Measurements from ENCODE around the gene TEX10. TPM values are rescaled to one million over a fixed set of nuclear protein-coding genes. Genes with fewer than 3 reads are reported as not detected.
"Not testable (repeated sequence)": the region's sequence is repeated elsewhere in the genome, so short reads cannot be mapped to it uniquely, and the experiment has no call there.

Gene TEX10
- total and polyA plus RNA-seq, 5 experiments from 2014 or later: 9.6 to 27.7 (median 15.6) TPM

DNA sequence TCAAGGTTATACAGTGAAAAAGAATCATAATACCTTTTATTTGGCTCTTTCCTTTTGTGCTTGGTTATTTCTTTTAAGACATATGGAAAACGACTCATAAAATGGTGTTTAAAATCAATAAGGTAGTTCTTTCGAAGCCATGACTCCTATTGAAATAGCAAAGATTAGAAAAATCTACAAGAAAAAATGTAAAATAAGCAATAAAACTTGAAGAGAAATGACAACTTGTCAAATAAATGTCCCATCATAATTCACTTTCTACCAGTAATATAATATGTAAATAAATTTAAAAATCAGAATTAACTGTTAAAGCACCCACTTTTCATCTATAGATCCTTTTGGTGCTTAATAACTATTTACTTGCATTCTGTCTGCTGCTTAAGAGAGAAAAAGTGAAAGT lies 12.5 kb downstream of the TEX10 start:
- no peak overlapping the region for H3K27ac Mint-ChIP-seq
- POLR2A ChIA-PET: no interaction called here

GRCh38 chr9:100338736-100339135 lies 14.0 kb downstream of the TEX10 start:
- H3K9me3 Mint-ChIP-seq, H3K4me3 Mint-ChIP-seq, DNase-seq, POLR2A ChIA-PET, H3K27ac Mint-ChIP-seq, ATAC-seq, H3K27me3 Mint-ChIP-seq: not testable (repeated sequence)
- peaks cover 10 to 74% (median 19%) of the 10 kb centered on the region in 3 donors for H3K36me3 Mint-ChIP-seq
- peaks cover 19 to 58% (median 33%) of the 10 kb centered on the region in 4 donors for H3K4me1 Mint-ChIP-seq

More for the DNA sequence above, 12.5 kb downstream of the TEX10 start:
- Mint-ChIP-seq H3K4me3 (no peak overlapping the region), H3K9me3 (no peaks in the 10 kb centered on the region), H3K27me3 (no peaks in the 10 kb centered on the region), H3K36me3 (peaks cover 10 to 70% (median 18%) of the 10 kb centered on the region in 3 donors), H3K4me1 (peaks cover 22 to 56% (median 38%) of the 10 kb centered on the region in 4 donors)
- ATAC-seq (no peak), DNase-seq (no peak)

DNA sequence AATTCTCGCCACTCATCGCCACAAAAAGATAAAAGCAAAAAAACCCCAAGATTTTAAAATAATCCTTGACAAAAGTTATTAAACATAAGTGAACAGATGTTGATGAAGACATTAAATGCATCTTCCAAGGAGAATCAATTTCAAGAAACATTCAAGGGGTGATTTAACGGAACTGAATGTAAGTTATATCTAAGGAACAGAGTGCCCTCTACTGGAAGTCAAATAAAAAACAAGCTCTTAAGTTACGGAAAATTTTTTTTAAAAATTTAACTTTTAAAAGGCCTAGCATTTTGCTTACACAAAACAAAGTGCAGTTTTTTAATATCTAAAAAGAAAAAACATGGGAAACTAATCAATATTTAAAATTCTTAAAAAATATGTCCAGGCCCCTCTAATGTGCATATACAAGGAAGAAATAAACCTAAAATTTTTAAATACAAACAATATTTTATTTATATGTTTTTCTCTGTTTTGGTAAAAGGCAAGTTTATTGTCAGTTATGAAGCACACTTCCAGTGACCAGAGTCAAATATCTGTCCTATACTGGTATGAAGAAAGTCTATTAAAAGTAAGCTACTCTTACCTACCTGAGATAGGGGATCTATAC lies 28.0 kb downstream of the TEX10 start:
- Mint-ChIP-seq H3K4me3 (no peak overlapping the region), H3K9me3 (no peaks in the 10 kb centered on the region), H3K36me3 (peaks cover 0 to 74% (median 18%) of the 10 kb centered on the region in 3 donors), H3K27me3 (no peaks in the 10 kb centered on the region), H3K27ac (peak overlapping the region in 1 of 10 donors; percentile 26), H3K4me1 (peaks cover 3 to 23% (median 11%) of the 10 kb centered on the region in 4 donors)
- DNase-seq (peak in 3 of 10 donors; percentile 22 to 48 (median 45)), ATAC-seq (no peak)
- POLR2A ChIA-PET: interaction anchor here (0.7 kb wide), 1 partner anchor 102 kb away, joined by 3 read pairs; the partner anchor contains the start of gene MSANTD3

DNA sequence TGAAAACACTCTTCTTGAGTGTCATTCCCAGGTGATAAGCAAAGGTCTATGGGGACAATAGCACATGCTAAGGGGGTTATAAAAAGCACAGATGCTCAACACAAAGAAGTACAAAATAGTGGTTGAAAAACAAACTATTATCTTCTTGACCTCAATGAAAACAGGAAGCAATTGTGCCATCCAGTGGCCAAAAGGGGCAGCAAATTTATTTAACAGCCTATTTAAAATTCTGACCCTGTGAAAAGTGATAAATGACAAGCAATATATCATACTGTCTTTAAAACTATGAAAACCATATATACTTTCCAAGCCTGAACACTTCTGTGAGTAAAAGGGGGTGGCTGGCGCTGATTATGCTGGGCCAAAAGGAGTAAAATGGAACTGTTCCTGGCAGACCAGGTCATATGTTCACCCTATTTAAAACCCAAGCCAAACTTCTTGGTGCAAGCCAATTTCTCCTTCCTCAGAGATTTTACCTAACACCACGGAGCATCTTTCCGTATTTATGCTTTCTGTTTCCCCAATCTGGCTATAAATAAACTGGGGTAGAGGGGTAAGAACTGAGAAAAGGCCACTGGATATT lies 29.7 kb downstream of the TEX10 start:
- H3K4me3 Mint-ChIP-seq: no peak overlapping the region
- ATAC-seq: no peak
- H3K9me3 Mint-ChIP-seq: no peaks in the 10 kb centered on the region
- peaks cover 2 to 71% (median 23%) of the 10 kb centered on the region in 3 donors for H3K36me3 Mint-ChIP-seq
- peak overlapping the region in 2 of 10 donors; percentile 27 to 37 for H3K27ac Mint-ChIP-seq
- no peaks in the 10 kb centered on the region for H3K27me3 Mint-ChIP-seq
- H3K4me1 Mint-ChIP-seq: peaks cover 5 to 24% (median 8%) of the 10 kb centered on the region in 4 donors
- DNase-seq: peak in 3 of 10 donors; percentile 1 to 9 (median 4)
- POLR2A ChIA-PET: no interaction called here

DNA sequence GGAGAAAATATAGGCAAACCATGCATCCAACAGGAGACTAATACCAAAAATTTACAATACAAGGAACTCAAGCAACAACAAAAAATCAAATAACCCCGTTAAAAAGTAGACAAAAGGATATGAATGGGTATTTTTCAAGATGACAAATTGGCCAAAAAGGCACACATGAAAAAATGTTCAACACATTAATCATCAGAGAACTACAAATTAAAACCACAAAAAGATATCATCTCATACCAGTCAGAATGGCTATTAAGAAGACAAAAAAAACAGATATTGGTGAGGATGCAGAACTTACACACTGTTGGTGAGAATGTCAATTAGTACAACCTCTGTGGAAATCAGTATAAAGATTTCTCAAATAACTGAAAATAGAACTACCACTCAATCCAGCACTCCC lies 35.0 kb downstream of the TEX10 start:
- DNase-seq (no peak), ATAC-seq (no peak)
- no peaks in the 10 kb centered on the region for H3K9me3 Mint-ChIP-seq
- peaks cover 16 to 80% (median 47%) of the 10 kb centered on the region in 3 donors for H3K36me3 Mint-ChIP-seq
- no peaks in the 10 kb centered on the region for H3K27me3 Mint-ChIP-seq
- peak overlapping the region in 5 of 10 donors; percentile 1 to 33 (median 15) for H3K27ac Mint-ChIP-seq
- H3K4me3 Mint-ChIP-seq: no peak overlapping the region
- POLR2A ChIA-PET: no interaction called here
- peaks cover 14 to 25% (median 20%) of the 10 kb centered on the region in 4 donors for H3K4me1 Mint-ChIP-seq

- DNase-seq: no peak
- no peak for ATAC-seq
- Mint-ChIP-seq H3K9me3 (no peaks in the 10 kb centered on the region), H3K4me1 (peaks cover 21 to 46% (median 27%) of the 10 kb centered on the region in 4 donors), H3K27me3 (no peaks in the 10 kb centered on the region), H3K36me3 (peaks cover 16 to 82% (median 58%) of the 10 kb centered on the region in 3 donors), H3K4me3 (no peak overlapping the region), H3K27ac (peak overlapping the region in 1 of 10 donors; percentile 5)
- POLR2A ChIA-PET: no interaction called here
Measured at GRCh38 chr9:100315561-100315960, 37.2 kb downstream of the TEX10 start.

- Mint-ChIP-seq H3K27ac (peak overlapping the region in 4 of 10 donors; percentile 2 to 84 (median 22)), H3K4me3 (no peak overlapping the region), H3K27me3 (no peaks in the 10 kb centered on the region), H3K36me3 (peaks cover 8 to 84% (median 66%) of the 10 kb centered on the region in 3 donors), H3K9me3 (no peaks in the 10 kb centered on the region), H3K4me1 (peaks cover 14 to 38% (median 28%) of the 10 kb centered on the region in 4 donors)
- POLR2A ChIA-PET: no interaction called here
- DNase-seq (no peak), ATAC-seq (no peak)
Measured at GRCh38 chr9:100309992-100310391, 42.8 kb downstream of the TEX10 start.

GRCh38 chr9:100308965-100309564 lies 43.7 kb downstream of the TEX10 start:
- Mint-ChIP-seq H3K27me3 (no peaks in the 10 kb centered on the region), H3K4me3 (no peak overlapping the region), H3K9me3 (no peaks in the 10 kb centered on the region), H3K4me1 (peaks cover 14 to 38% (median 26%) of the 10 kb centered on the region in 4 donors), H3K27ac (peak overlapping the region in 8 of 10 donors; percentile 6 to 84 (median 29)), H3K36me3 (peaks cover 8 to 85% (median 64%) of the 10 kb centered on the region in 3 donors)
- ATAC-seq: no peak
- no peak for DNase-seq
- POLR2A ChIA-PET: no interaction called here

GRCh38 chr9:100307080-100307479 lies 45.7 kb downstream of the TEX10 start:
- peaks cover 11 to 36% (median 26%) of the 10 kb centered on the region in 4 donors for H3K4me1 Mint-ChIP-seq
- H3K9me3 Mint-ChIP-seq: no peaks in the 10 kb centered on the region
- H3K4me3 Mint-ChIP-seq: no peak overlapping the region
- ATAC-seq (no peak), DNase-seq (no peak)
- H3K36me3 Mint-ChIP-seq: peaks cover 14 to 96% (median 63%) of the 10 kb centered on the region in 3 donors
- POLR2A ChIA-PET: no interaction called here
- H3K27me3 Mint-ChIP-seq: no peaks in the 10 kb centered on the region
- H3K27ac Mint-ChIP-seq: peak overlapping the region in 5 of 10 donors; percentile 6 to 84 (median 25)

GRCh38 chr9:100306283-100306682 lies 46.5 kb downstream of the TEX10 start:
- Mint-ChIP-seq H3K27ac (peak overlapping the region in 9 of 10 donors; percentile 0 to 90 (median 69)), H3K27me3 (no peaks in the 10 kb centered on the region), H3K4me3 (no peak overlapping the region), H3K36me3 (peaks cover 14 to 96% (median 61%) of the 10 kb centered on the region in 3 donors), H3K4me1 (peaks cover 7 to 28% (median 20%) of the 10 kb centered on the region in 4 donors), H3K9me3 (no peaks in the 10 kb centered on the region)
- POLR2A ChIA-PET: no interaction called here
- ATAC-seq (no peak), DNase-seq (no peak)

DNA sequence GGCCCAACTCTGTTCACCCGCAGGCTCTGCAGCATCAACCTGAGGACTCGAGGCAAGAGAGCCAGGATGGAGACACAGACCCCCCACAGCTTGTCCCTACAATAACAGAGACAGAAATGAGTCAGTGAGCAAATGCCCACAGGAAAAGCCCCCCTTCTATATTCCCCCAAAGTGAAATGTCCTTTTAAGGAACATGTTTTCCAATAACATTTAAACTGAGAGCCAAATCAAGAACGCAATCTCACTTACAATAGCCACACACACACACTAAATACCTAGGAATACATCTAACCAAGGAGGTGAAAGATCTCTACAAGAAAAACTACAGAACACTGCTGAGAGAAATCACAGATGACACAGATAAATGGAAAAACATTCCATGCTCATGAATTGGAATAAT lies 49.0 kb downstream of the TEX10 start:
- Mint-ChIP-seq H3K36me3 (peaks cover 6 to 92% (median 47%) of the 10 kb centered on the region in 3 donors), H3K4me1 (peaks cover 5 to 14% (median 13%) of the 10 kb centered on the region in 4 donors), H3K27me3 (no peaks in the 10 kb centered on the region), H3K9me3 (no peaks in the 10 kb centered on the region), H3K4me3 (no peak overlapping the region), H3K27ac (peak overlapping the region in 8 of 10 donors; percentile 7 to 72 (median 48))
- POLR2A ChIA-PET: no interaction called here
- no peak for DNase-seq
- ATAC-seq: no peak

- H3K36me3 Mint-ChIP-seq: peaks cover 0 to 85% (median 16%) of the 10 kb centered on the region in 3 donors
- DNase-seq: no peak
- H3K9me3 Mint-ChIP-seq: no peaks in the 10 kb centered on the region
- ATAC-seq: no peak
- peaks cover 0 to 13% (median 2%) of the 10 kb centered on the region in 4 donors for H3K4me1 Mint-ChIP-seq
- no peak overlapping the region for H3K4me3 Mint-ChIP-seq
- H3K27me3 Mint-ChIP-seq: no peaks in the 10 kb centered on the region
- H3K27ac Mint-ChIP-seq: peak overlapping the region in 7 of 10 donors; percentile 4 to 88 (median 66)
- POLR2A ChIA-PET: no interaction called here
Measured at GRCh38 chr9:100298378-100298777, 54.4 kb downstream of the TEX10 start.

GRCh38 chr9:100296407-100296806 lies 56.3 kb downstream of the TEX10 start:
- ATAC-seq: no peak
- H3K27ac Mint-ChIP-seq: peak overlapping the region in 6 of 10 donors; percentile 12 to 76 (median 32)
- POLR2A ChIA-PET: interaction anchor here (0.6 kb wide), 1 partner anchor 126 kb away, joined by 3 read pairs; no protein-coding TSS in a partner anchor

More at GRCh38 chr9:100296407-100296806, 56.3 kb downstream of the TEX10 start:
- Mint-ChIP-seq H3K4me3 (no peak overlapping the region), H3K9me3 (no peaks in the 10 kb centered on the region), H3K27me3 (no peaks in the 10 kb centered on the region), H3K36me3 (peaks cover 2 to 85% (median 12%) of the 10 kb centered on the region in 3 donors), H3K4me1 (peaks cover 0 to 12% (median 0%) of the 10 kb centered on the region in 4 donors)
- no peak for DNase-seq
